H9 (cell line): ENCODE measurements around the gene MAPK13. TPM values are rescaled to one million over a fixed set of nuclear protein-coding genes. Genes with fewer than 3 reads are reported as not detected.
A peak's percentile ranks its signal among the peaks of the same experiment; 100 is the strongest.

Experiments
- DNase-seq: peaks from one replicate; pipeline ENCODE4 v3.0.0-alpha.2; 2017
- H2AFZ ChIP-seq: one replicate; pipeline ENCODE4 v1.6.1; 2013; ENCODE audit warnings: mild to moderate bottlenecking, low read length, control low read depth, moderate library complexity
- H2AK5ac ChIP-seq: 2 replicates; pipeline ENCODE4 v1.6.1; 2013; ENCODE audit warnings: low read length, control low read depth, mixed read lengths; ENCODE audit not compliant: insufficient read length
- H2BK120ac ChIP-seq: one replicate; pipeline ENCODE4 v1.6.1; 2013; ENCODE audit warnings: low read depth, mild to moderate bottlenecking, low read length, control low read depth, inconsistent platforms; ENCODE audit not compliant: poor library complexity, severe bottlenecking
- H2BK12ac ChIP-seq: 2 replicates; pipeline ENCODE4 v1.6.1; 2013; ENCODE audit warnings: low read length, control low read depth, mixed read lengths, low read depth; ENCODE audit not compliant: insufficient read length
- H2BK15ac ChIP-seq: 2 replicates; pipeline ENCODE4 v1.6.1; 2013; ENCODE audit warnings: low read depth, low read length, control low read depth
- H2BK20ac ChIP-seq: one replicate; pipeline ENCODE4 v1.6.1; 2013; ENCODE audit warnings: low read depth, mild to moderate bottlenecking, low read length, control low read depth, inconsistent platforms; ENCODE audit not compliant: poor library complexity, severe bottlenecking
- H2BK5ac ChIP-seq: 2 replicates; pipeline ENCODE4 v1.6.1; 2013; ENCODE audit warnings: low read length, control low read depth, mixed read lengths; ENCODE audit not compliant: insufficient read length
- H3K14ac ChIP-seq: 2 replicates; pipeline ENCODE4 v1.6.1; 2013; ENCODE audit warnings: low read length, control low read depth; ENCODE audit not compliant: insufficient read depth
- H3K18ac ChIP-seq: 2 replicates; pipeline ENCODE4 v1.6.1; 2013; ENCODE audit warnings: low read depth, mild to moderate bottlenecking, mixed read lengths, low read length, control low read depth; ENCODE audit not compliant: insufficient read length
- H3K23ac ChIP-seq: 2 replicates; pipeline ENCODE4 v1.6.1; 2013; ENCODE audit warnings: low read length, control low read depth, mixed read lengths, low read depth; ENCODE audit not compliant: insufficient read length
- H3K23me2 ChIP-seq: 2 replicates; pipeline ENCODE4 v1.6.1; 2013; ENCODE audit warnings: low read depth, mild to moderate bottlenecking, mixed read lengths, low read length, control low read depth; ENCODE audit not compliant: insufficient read length, poor library complexity, severe bottlenecking
- H3K27ac ChIP-seq: 2 replicates; pipeline ENCODE4 v1.5.1; 2013; ENCODE audit warnings: low read length, control low read depth, mixed read lengths, low read depth; ENCODE audit not compliant: insufficient read length
- H3K27me3 ChIP-seq: 2 replicates; pipeline ENCODE4 v1.6.1; 2013; ENCODE audit warnings: low read length, control low read depth, inconsistent platforms; ENCODE audit not compliant: insufficient read depth
- H3K4ac ChIP-seq: 2 replicates; pipeline ENCODE4 v1.6.1; 2013; ENCODE audit warnings: low read depth, mild to moderate bottlenecking, control low read depth, inconsistent platforms, low read length, moderate library complexity
- H3K4me1 ChIP-seq: 2 replicates; pipeline ENCODE4 v1.6.1; 2013; ENCODE audit warnings: low read length, control low read depth, inconsistent platforms; ENCODE audit not compliant: insufficient read depth
- H3K4me2 ChIP-seq: 2 replicates; pipeline ENCODE4 v1.6.1; 2013; ENCODE audit warnings: low read length, control low read depth, mixed read lengths; ENCODE audit not compliant: insufficient read length, insufficient read depth
- H3K56ac ChIP-seq: 2 replicates; pipeline ENCODE4 v1.6.1; 2013; ENCODE audit warnings: low read depth, mild to moderate bottlenecking, mixed read lengths, low read length, control low read depth; ENCODE audit not compliant: insufficient read length
- H3K79me1 ChIP-seq: 2 replicates; pipeline ENCODE4 v1.6.1; 2013; ENCODE audit warnings: low read depth, mild to moderate bottlenecking, moderate library complexity, low read length, control low read depth, inconsistent platforms; ENCODE audit not compliant: insufficient read depth, poor library complexity, severe bottlenecking
- H3K79me2 ChIP-seq: 2 replicates; pipeline ENCODE4 v1.6.1; 2013; ENCODE audit warnings: low read length, control low read depth, inconsistent platforms; ENCODE audit not compliant: insufficient read depth
- H3K9ac ChIP-seq: 2 replicates; pipeline ENCODE4 v1.6.1; 2013; ENCODE audit warnings: low read length, control low read depth, mixed read lengths; ENCODE audit not compliant: insufficient read length; ENCODE audit errors: extremely low read depth
- H3K9me3 ChIP-seq: one replicate; pipeline ENCODE4 v1.6.1; 2013; ENCODE audit warnings: low read depth, low read length, inconsistent platforms; ENCODE audit not compliant: control insufficient read depth
- H3T11ph ChIP-seq: one replicate; pipeline ENCODE4 v1.6.1; 2013; ENCODE audit warnings: mild to moderate bottlenecking, low read length, control low read depth, inconsistent platforms
- H4K20me1 ChIP-seq: one replicate; pipeline ENCODE4 v1.6.1; 2013; ENCODE audit not compliant: control insufficient read depth, insufficient read length, insufficient read depth
- H4K5ac ChIP-seq: 2 replicates; pipeline ENCODE4 v1.6.1; 2013; ENCODE audit warnings: low read depth, mild to moderate bottlenecking, mixed read lengths, low read length, control low read depth; ENCODE audit not compliant: insufficient read length
- H4K8ac ChIP-seq: replicated peaks from 2 replicates; pipeline ENCODE4 v1.6.1; 2013; ENCODE audit warnings: low read length, control low read depth, mixed read lengths, low read depth; ENCODE audit not compliant: insufficient read length
- H4K91ac ChIP-seq: 2 replicates; pipeline ENCODE4 v1.6.1; 2013; ENCODE audit warnings: low read depth, mild to moderate bottlenecking, moderate library complexity, mixed read lengths, low read length, control low read depth; ENCODE audit not compliant: insufficient read length
- H3K27ac Mint-ChIP-seq, 3 experiments: 2 replicates in 2 of 3; 3 replicates in 1 of 3; pipeline ENCODE4 v1.8.0; 2020 to 2021; ENCODE audit warnings: mixed read lengths in 3 of 3, mild to moderate bottlenecking in 1 of 3, moderate library complexity in 1 of 3
- H3K27me3 Mint-ChIP-seq: 2 replicates; pipeline ENCODE4 v1.8.0; 2021; ENCODE audit warnings: low read depth, mild to moderate bottlenecking, moderate library complexity, mixed read lengths
- H3K36me3 Mint-ChIP-seq, 3 experiments: 2 replicates in 2 of 3; 3 replicates in 1 of 3; pipeline ENCODE4 v1.8.0; 2020 to 2021; ENCODE audit warnings: low read depth in 3 of 3, mixed read lengths in 3 of 3; ENCODE audit not compliant: insufficient read depth in 1 of 3
- H3K4me1 Mint-ChIP-seq, 2 experiments: 2 replicates each; pipeline ENCODE4 v1.8.0; 2020; ENCODE audit warnings: mixed read lengths in 2 of 2
- H3K4me3 Mint-ChIP-seq, 2 experiments: 2 replicates in 1 of 2; 3 replicates in 1 of 2; pipeline ENCODE4 v1.8.0; 2020 to 2021; ENCODE audit warnings: mild to moderate bottlenecking in 2 of 2, mixed read lengths in 2 of 2, moderate library complexity in 1 of 2
- H3K9me3 Mint-ChIP-seq, 2 experiments: 2 replicates in 1 of 2; 3 replicates in 1 of 2; pipeline ENCODE4 v1.8.0; 2020; ENCODE audit warnings: mild to moderate bottlenecking in 2 of 2, mixed read lengths in 2 of 2, moderate library complexity in 1 of 2
- CTCF ChIP-seq: fragments of 200-600 bp; sonication (generic); conservative IDR thresholded peaks from 3 replicates; pipeline ENCODE4 v1.8.0; 2021; ENCODE audit warnings: antibody characterized with exemption, mild to moderate bottlenecking
- WGBS: extraction: QIAGEN DNeasy Blood & Tissue Kit; methylation state at CpG from one replicate; pipeline ENCODE4 v1.1.7; 2013; ENCODE audit warnings: missing lambda C conversion rate, low lambda C conversion rate, mixed read lengths; ENCODE audit not compliant: insufficient read length; ENCODE audit errors: extremely low coverage; 5-methylcytosine and 5-hydroxymethylcytosine counted together
- total RNA-seq: library from RNA; stranded (reverse); gene quantifications from 2 replicates; pipeline ENCODE4 v1.2.1, GENCODE V29; 2021

MAPK13 gene
- total RNA-seq, 1 experiment from 2014 or later: 18.9 TPM

DNA sequence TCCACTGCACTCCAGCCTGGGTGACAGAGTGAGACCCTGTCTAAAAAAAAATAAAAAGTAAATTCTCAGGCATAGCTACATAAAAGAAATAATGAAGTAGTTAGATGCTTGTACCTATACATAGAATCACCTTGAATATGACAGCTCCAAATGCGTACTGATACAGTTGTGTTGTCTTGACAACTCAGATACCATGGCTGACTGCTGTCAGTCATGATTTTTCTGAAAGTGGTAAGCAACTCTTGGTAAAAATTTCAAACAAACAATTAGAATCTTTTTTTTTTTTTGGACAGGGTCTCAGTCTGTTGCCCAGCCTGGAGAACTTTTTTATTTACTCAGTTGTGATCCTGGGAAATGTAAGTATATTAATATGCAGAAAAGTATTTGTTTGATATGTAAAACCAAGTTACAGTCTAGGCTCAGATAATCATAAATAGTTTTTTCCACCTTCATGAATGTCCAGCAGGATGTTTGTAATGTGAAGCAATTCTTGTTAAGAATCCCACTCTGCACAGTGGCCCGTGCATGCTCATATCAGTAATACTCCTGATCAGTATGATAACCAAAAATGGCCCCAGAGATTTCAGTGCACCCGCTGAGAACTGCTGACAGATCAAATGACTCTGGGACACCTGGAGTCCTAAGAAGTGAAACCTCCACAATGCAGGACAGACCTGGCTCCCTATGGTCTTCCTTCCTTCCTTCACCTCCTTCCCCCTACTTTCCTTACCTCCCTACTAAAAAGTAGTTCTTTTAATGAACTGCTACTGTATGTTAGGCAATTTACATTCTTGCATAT is 14.0 kb upstream of the MAPK13 start:
- DNase-seq: no peak
- H3K14ac ChIP-seq: no peak overlapping the region
- no peaks in the 10 kb centered on the region for H3K27me3 Mint-ChIP-seq
- H2BK120ac ChIP-seq: no peak overlapping the region
- no peak overlapping the region for H3K4ac ChIP-seq
- WGBS: no CpG with 5 or more reads among the region's 3 CpGs
- no peaks in the 10 kb centered on the region for H3K27me3 ChIP-seq
- peaks cover 0 to 9% (median 4%) of the 10 kb centered on the region in 3 experiments; a peak in 4 of 7 replicates for H3K36me3 Mint-ChIP-seq
- H3K9me3 ChIP-seq: no peaks in the 10 kb centered on the region
- no peak overlapping the region for H2BK20ac ChIP-seq
- H3K4me2 ChIP-seq: no peak overlapping the region
- no peak for TF ChIP-seq CTCF
- H3K27ac ChIP-seq: no peak overlapping the region
- no peak overlapping the region for H2BK15ac ChIP-seq
- no peak overlapping the region for H3K23ac ChIP-seq
- no peak overlapping the region for H2AFZ ChIP-seq
- H3K4me1 Mint-ChIP-seq: peaks cover 27% of the 10 kb centered on the region in 2 experiments
- H3K9me3 Mint-ChIP-seq: no peaks in the 10 kb centered on the region
- H3K23me2 ChIP-seq: no peaks in the 10 kb centered on the region
- peak overlapping the region in 1 of 3 experiments; percentile 72; a peak in 1 of 7 replicates for H3K27ac Mint-ChIP-seq
- H3K4me1 ChIP-seq: peaks cover 4% of the 10 kb centered on the region
- no peak overlapping the region for H3K9ac ChIP-seq
- H3K18ac ChIP-seq: no peak overlapping the region
- H4K5ac ChIP-seq: no peak overlapping the region
- no peak overlapping the region for H2AK5ac ChIP-seq
- H3K4me3 Mint-ChIP-seq: no peak overlapping the region
- H3T11ph ChIP-seq: no peak overlapping the region
- no peaks in the 10 kb centered on the region for H3K79me1 ChIP-seq
- H3K56ac ChIP-seq: no peak overlapping the region
- no peaks in the 10 kb centered on the region for H3K79me2 ChIP-seq
- no peak overlapping the region for H4K8ac ChIP-seq
- H2BK5ac ChIP-seq: no peak overlapping the region
- no peak overlapping the region for H2BK12ac ChIP-seq
- H4K91ac ChIP-seq: no peak overlapping the region
- H4K20me1 ChIP-seq: no peaks in the 10 kb centered on the region
